Measurements from ENCODE around the gene ENTPD2. TPM values are rescaled to one million over a fixed set of nuclear protein-coding genes. Genes with fewer than 3 reads are reported as not detected.
A peak's percentile ranks its signal among the peaks of the same experiment; 100 is the strongest.

The ENTPD2 gene
- total RNA-seq, 1 experiment from 2014 or later, result 32.5 TPM

DNA sequence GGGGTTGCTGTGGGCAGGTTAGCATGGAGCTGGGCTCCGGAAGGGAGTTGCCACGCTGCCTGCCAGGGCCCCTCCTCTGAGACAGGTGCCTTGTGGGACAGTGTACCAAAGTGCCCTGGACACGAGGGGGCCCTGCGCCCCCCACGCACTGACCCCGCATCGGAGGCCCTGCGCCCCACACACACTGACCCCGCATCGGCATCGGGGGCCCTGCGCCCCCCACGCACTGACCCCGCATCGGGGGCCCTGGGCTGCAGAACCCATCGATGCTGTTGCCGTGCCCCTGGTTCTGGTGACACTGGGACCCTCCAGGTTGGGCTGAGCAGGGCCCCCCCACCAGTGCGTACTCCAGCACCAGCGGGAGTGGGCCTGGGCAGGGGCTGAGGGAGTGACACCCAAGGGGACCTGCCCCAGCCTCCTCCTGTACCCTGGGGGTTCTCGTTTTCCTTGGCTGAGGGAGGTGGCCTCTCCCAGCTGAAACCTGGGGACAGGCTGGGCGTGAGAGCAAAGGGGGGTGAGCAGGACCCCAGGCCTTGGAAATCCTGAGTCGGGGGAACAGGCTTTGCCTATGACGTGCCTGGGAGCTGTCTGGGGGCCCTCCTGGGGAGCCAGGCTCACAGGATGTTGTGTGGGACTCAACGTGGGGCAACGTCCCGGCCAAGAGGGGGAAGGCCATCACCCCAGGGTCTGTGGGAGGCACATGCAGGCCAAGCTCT lies 9.6 kb upstream of the ENTPD2 start:
- Histone ChIP-seq H4K20me1 (ENCODE audit: insufficient read depth) (no peaks in the 10 kb centered on the region; the same call in 1 of the 2 replicates), H2AFZ (ENCODE audit: low read depth, low read length, poor library complexity, severe bottlenecking) (no peak overlapping the region), H3K36me3 (ENCODE audit: control insufficient read depth in 1 of 2, insufficient read depth in 2 of 2, low read length in 2 of 2) (peaks cover 2 to 8% of the 10 kb centered on the region in 2 experiments; a peak in 1 of 4 replicates), H3K4me3 (replicated peaks in 1 of 2; ENCODE audit: low read depth in 1 of 2, low read length in 2 of 2) (no peak overlapping the region), H3K27me3 (ENCODE audit: insufficient read depth, low read length) (no peaks in the 10 kb centered on the region), H3K27ac (ENCODE audit: low read depth, low read length) (peak overlapping the region; percentile 30; the same call in 1 of the 2 replicates), H3K9ac (ENCODE audit: low read length) (no peak overlapping the region), H3K4me2 (ENCODE audit: low read length) (0 out of 2 replicates have a peak overlapping the region, but pooled peaks have one; percentile 14), H3K9me2 (ENCODE audit: insufficient read depth) (no peaks in the 10 kb centered on the region), H3K9me3 (ENCODE audit: control insufficient read depth in 1 of 2, insufficient read depth in 1 of 2, low read depth in 1 of 2, low read length in 2 of 2) (no peaks in the 10 kb centered on the region), H3K4me1 (ENCODE audit: control insufficient read depth in 1 of 2, insufficient read depth in 2 of 2, low read length in 2 of 2) (peaks cover 7 to 25% of the 10 kb centered on the region in 2 experiments), H3K79me2 (ENCODE audit: insufficient read depth, low read length) (peaks cover 30% of the 10 kb centered on the region)
- TF ChIP-seq SRF (IDR thresholded peaks at IDR 0.05; ENCODE audit: low read depth), result no peak
- no peak for TF ChIP-seq CEBPB (IDR thresholded peaks at IDR 0.05; ENCODE audit: low read depth)
- TF ChIP-seq ATF3 (IDR thresholded peaks at IDR 0.05), result no peak
- no peak for TF ChIP-seq EZH2phosphoT487 (IDR thresholded peaks at IDR 0.05; ENCODE audit: borderline replicate concordance)
- TF ChIP-seq TCF7L2 (IDR thresholded peaks at IDR 0.05; ENCODE audit: borderline replicate concordance, extremely low read depth, insufficient read depth, insufficient read length), result no peak
- no peak for TF ChIP-seq CBX3 (IDR thresholded peaks at IDR 0.05; ENCODE audit: low read depth)
- TF ChIP-seq SIN3A (IDR thresholded peaks at IDR 0.05; ENCODE audit: low read depth), result no peak
- no peak for TF ChIP-seq JUND (IDR thresholded peaks at IDR 0.05)
- TF ChIP-seq, protein P1, sequence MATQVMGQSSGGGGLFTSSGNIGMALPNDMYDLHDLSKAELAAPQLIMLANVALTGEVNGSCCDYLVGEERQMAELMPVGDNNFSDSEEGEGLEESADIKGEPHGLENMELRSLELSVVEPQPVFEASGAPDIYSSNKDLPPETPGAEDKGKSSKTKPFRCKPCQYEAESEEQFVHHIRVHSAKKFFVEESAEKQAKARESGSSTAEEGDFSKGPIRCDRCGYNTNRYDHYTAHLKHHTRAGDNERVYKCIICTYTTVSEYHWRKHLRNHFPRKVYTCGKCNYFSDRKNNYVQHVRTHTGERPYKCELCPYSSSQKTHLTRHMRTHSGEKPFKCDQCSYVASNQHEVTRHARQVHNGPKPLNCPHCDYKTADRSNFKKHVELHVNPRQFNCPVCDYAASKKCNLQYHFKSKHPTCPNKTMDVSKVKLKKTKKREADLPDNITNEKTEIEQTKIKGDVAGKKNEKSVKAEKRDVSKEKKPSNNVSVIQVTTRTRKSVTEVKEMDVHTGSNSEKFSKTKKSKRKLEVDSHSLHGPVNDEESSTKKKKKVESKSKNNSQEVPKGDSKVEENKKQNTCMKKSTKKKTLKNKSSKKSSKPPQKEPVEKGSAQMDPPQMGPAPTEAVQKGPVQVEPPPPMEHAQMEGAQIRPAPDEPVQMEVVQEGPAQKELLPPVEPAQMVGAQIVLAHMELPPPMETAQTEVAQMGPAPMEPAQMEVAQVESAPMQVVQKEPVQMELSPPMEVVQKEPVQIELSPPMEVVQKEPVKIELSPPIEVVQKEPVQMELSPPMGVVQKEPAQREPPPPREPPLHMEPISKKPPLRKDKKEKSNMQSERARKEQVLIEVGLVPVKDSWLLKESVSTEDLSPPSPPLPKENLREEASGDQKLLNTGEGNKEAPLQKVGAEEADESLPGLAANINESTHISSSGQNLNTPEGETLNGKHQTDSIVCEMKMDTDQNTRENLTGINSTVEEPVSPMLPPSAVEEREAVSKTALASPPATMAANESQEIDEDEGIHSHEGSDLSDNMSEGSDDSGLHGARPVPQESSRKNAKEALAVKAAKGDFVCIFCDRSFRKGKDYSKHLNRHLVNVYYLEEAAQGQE (IDR thresholded peaks at IDR 0.05; ENCODE audit: low read depth), result no peak
- no peak for TF ChIP-seq MAX (IDR thresholded peaks at IDR 0.05)
- TF ChIP-seq ZFX (IDR thresholded peaks at IDR 0.05), result no peak
- no peak for TF ChIP-seq ELF1 (IDR thresholded peaks at IDR 0.05; ENCODE audit: borderline replicate concordance, low read depth)
- no peak; the same call in 1 of the 2 replicates for TF ChIP-seq POLR2AphosphoS5 (IDR thresholded peaks at IDR 0.05; ENCODE audit: low read depth, low read length)
- TF ChIP-seq EGR1 (IDR thresholded peaks at IDR 0.05; ENCODE audit: low read depth), result no peak
- no peak for TF ChIP-seq RAD21 (IDR thresholded peaks at IDR 0.05; ENCODE audit: low read depth)
- TF ChIP-seq FOSL1 (IDR thresholded peaks at IDR 0.05; ENCODE audit: low read depth), result no peak
- TF ChIP-seq, protein P2, sequence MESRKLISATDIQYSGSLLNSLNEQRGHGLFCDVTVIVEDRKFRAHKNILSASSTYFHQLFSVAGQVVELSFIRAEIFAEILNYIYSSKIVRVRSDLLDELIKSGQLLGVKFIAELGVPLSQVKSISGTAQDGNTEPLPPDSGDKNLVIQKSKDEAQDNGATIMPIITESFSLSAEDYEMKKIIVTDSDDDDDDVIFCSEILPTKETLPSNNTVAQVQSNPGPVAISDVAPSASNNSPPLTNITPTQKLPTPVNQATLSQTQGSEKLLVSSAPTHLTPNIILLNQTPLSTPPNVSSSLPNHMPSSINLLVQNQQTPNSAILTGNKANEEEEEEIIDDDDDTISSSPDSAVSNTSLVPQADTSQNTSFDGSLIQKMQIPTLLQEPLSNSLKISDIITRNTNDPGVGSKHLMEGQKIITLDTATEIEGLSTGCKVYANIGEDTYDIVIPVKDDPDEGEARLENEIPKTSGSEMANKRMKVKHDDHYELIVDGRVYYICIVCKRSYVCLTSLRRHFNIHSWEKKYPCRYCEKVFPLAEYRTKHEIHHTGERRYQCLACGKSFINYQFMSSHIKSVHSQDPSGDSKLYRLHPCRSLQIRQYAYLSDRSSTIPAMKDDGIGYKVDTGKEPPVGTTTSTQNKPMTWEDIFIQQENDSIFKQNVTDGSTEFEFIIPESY (IDR thresholded peaks at IDR 0.05; ENCODE audit: extremely low read depth, insufficient replicate concordance, low read length), result no peak
- no peak for ATAC-seq
- ChIA-PET POLR2A (interaction anchor here (1.0 kb wide), 1 partner anchor 8 kb away, joined by 4 read pairs; no protein-coding TSS in a partner anchor), RAD21 (ENCODE audit: low non-redundant PET in 1 of 2, low total read pairs in 2 of 2, uncharacterized antibody in 2 of 2, unreplicated experiment in 2 of 2) (no interaction called here), CTCF (interaction anchor here (0.6 to 1.9 kb wide), 11 partner anchors 8 to 173 kb away, joined by 3 to 16 read pairs (median 5); partner anchors contain the start of genes ENTPD2, MAN1B1, NPDC1 and UAP1L1)
- intact Hi-C loops (cut with micrococcal nuclease), result loop anchor here (1.0 kb wide), 1 partner anchor 13 kb away; no protein-coding TSS in a partner anchor
- no peak for DNase-seq (ENCODE audit: low read depth, low spot score)
- BruUV-seq (replicated peaks), result no TSS peak

Measured in HCT116 (cell line).